H1 (cell line): ENCODE data around the gene TMEM92.

ENCODE experiments used
- BRCA1 ChIP-seq: IDR thresholded peaks from 2 replicates; pipeline ENCODE4 v1.6.1; 2012; ENCODE audit warnings: low read depth, low read length, improper control_type of control experiment
- CHD1 ChIP-seq: IDR thresholded peaks from 2 replicates; pipeline ENCODE4 v1.6.1; 2012; ENCODE audit warnings: low read depth, low read length, improper control_type of control experiment
- CHD7 ChIP-seq: fragments of 300-600 bp; sonication (generic); IDR thresholded peaks from 2 replicates; pipeline ENCODE4 v1.7.1; 2012; ENCODE audit warnings: low read length, moderate library complexity, mild to moderate bottlenecking, inconsistent platforms; ENCODE audit not compliant: insufficient replicate concordance
- CTCF ChIP-seq, 3 experiments: IDR thresholded peaks; 1 replicate in 2 of 3; 2 replicates in 1 of 3; pipeline versions ENCODE4 v1.5.1 to v1.6.1; 2011; ENCODE audit warnings: low read length in 3 of 3, mild to moderate bottlenecking in 3 of 3, inconsistent platforms in 2 of 3, low read depth in 1 of 3, moderate library complexity in 1 of 3; ENCODE audit not compliant: insufficient read depth in 1 of 3; ENCODE audit errors: control extremely low read depth in 1 of 3
- EZH2 ChIP-seq: fragments of 200-600 bp; sonication (generic); IDR thresholded peaks from 2 replicates; pipeline ENCODE4 v1.7.1; 2012; ENCODE audit warnings: low read depth, mild to moderate bottlenecking, moderate library complexity, low read length, inconsistent platforms; ENCODE audit not compliant: severe bottlenecking
- GABPA ChIP-seq: IDR thresholded peaks from 2 replicates; pipeline ENCODE4 v1.6.1; 2011; ENCODE audit warnings: mild to moderate bottlenecking, low read length, moderate library complexity, borderline replicate concordance; ENCODE audit not compliant: insufficient read depth
- JUND ChIP-seq: IDR thresholded peaks from 2 replicates; pipeline ENCODE4 v1.6.1; 2011; ENCODE audit warnings: mild to moderate bottlenecking, improper control_type of control experiment, low read length
- MAFK ChIP-seq: IDR thresholded peaks from 2 replicates; pipeline ENCODE4 v1.6.1; 2012; ENCODE audit warnings: low read depth, mild to moderate bottlenecking, improper control_type of control experiment, low read length
- MAX ChIP-seq: IDR thresholded peaks from 2 replicates; pipeline ENCODE4 v1.6.1; 2012; ENCODE audit warnings: inconsistent platforms
- NANOG ChIP-seq: IDR thresholded peaks from 2 replicates; pipeline ENCODE4 v1.6.1; 2011; ENCODE audit warnings: low read length, low read depth, mild to moderate bottlenecking, inconsistent platforms; ENCODE audit not compliant: insufficient read depth, poor library complexity, severe bottlenecking
- POLR2A ChIP-seq, 2 experiments: IDR thresholded peaks; 1 replicate in 1 of 2; 2 replicates in 1 of 2; pipeline ENCODE4 v1.6.1; 2011; ENCODE audit warnings: low read depth in 2 of 2, low read length in 2 of 2, mild to moderate bottlenecking in 2 of 2; ENCODE audit errors: control extremely low read depth in 1 of 2
- POLR2AphosphoS5 ChIP-seq: IDR thresholded peaks from 2 replicates; pipeline ENCODE4 v1.6.1; 2011; ENCODE audit warnings: low read depth, low read length
- TCF12 ChIP-seq: IDR thresholded peaks from 2 replicates; pipeline ENCODE4 v1.6.1; 2011; ENCODE audit warnings: low read depth, mild to moderate bottlenecking, low read length

- TF ChIP-seq POLR2A (IDR thresholded peaks at IDR 0.05; ENCODE audit: control extremely low read depth in 1 of 2, low read depth in 2 of 2, low read length in 2 of 2) (no peak), EZH2 (no peak), CTCF (IDR thresholded peaks at IDR 0.05; ENCODE audit: control extremely low read depth in 1 of 3, insufficient read depth in 1 of 3, low read depth in 1 of 3, low read length in 3 of 3) (no peak), BRCA1 (no peak), MAFK (no peak), NANOG (no peak), CHD7 (no peak), TCF12 (no peak), GABPA (no peak), POLR2AphosphoS5 (no peak), CHD1 (no peak), MAX (no peak), JUND (no peak)
These were observed 29.5 kb upstream of the TMEM92 start for GRCh38 chr17:50244771-50245170.
